Measurements from ENCODE around the gene ADGRA1.

ADGRA1 gene

DNA sequence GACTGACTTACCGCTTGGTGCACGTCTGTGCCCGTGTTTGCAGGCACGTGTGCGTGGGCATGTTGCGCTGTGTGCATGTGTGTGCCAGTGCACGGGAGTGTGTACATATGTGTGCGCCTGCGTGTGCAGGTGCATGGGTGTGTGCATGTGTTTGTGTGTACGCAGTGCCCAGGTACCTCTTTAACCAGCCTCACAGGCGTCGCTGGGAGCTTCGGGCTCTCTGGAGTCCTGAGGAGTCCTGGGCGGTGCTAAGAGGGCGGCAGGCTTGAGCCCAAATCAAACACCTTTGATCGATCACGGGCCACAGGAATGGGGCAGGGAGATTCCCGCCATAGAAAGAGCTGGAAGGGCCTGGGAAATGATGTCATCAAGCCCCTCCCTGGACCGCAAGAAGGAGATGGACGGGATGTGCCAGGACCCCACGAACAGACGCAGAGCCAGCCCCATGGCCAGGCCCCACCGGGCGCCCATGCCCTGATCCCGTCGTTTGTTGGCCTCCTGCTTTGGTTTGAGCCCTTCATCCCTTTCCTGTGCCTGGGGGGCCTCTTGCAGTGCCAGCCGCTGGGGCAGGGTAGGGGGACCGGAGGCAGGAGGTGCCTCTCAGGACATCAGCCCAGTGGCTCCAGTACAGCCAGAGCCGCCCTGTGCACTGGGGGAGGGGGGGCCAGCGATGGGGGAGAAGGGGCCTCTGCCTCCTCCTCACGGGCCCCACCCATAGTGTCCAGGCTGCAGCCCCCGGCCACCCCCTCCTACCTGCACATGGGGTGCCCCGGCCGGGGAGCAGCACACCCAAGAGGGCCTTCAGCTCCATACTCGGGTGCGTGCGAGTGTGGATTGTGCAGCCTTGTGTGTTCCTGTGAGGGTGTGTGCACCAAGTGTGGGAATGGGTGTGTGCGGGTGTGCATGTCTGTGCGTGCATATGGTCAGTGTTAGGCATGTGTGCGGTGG, 78.1 kb downstream of the ADGRA1 start:
- TF ChIP-seq, protein P1, sequence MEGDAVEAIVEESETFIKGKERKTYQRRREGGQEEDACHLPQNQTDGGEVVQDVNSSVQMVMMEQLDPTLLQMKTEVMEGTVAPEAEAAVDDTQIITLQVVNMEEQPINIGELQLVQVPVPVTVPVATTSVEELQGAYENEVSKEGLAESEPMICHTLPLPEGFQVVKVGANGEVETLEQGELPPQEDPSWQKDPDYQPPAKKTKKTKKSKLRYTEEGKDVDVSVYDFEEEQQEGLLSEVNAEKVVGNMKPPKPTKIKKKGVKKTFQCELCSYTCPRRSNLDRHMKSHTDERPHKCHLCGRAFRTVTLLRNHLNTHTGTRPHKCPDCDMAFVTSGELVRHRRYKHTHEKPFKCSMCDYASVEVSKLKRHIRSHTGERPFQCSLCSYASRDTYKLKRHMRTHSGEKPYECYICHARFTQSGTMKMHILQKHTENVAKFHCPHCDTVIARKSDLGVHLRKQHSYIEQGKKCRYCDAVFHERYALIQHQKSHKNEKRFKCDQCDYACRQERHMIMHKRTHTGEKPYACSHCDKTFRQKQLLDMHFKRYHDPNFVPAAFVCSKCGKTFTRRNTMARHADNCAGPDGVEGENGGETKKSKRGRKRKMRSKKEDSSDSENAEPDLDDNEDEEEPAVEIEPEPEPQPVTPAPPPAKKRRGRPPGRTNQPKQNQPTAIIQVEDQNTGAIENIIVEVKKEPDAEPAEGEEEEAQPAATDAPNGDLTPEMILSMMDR (IDR thresholded peaks at IDR 0.05; ENCODE audit: low read depth, low read length): no peak
- DNase-seq (ENCODE audit: extremely low read depth, low read depth): no peak

DNA sequence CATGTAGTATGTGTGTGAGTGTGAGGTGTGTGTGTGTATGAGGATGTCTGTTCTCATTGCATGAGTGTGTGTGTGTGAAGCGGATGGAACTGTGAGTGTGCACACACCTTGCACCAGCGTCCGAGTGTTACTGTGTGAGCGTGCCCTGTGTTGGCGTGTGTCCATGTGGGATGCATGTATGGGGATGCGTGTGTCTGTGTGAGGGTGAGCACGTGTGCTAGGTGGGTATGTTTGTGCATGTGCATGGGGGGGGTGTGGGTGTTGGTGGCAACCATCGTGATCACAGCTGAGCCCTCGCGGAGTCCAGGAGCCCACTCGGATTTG, 78.7 kb downstream of the ADGRA1 start:
- TF ChIP-seq, protein P1 (IDR thresholded peaks at IDR 0.05; ENCODE audit: low read depth, low read length): no peak
- no peak for DNase-seq (ENCODE audit: extremely low read depth, low read depth)

DNA sequence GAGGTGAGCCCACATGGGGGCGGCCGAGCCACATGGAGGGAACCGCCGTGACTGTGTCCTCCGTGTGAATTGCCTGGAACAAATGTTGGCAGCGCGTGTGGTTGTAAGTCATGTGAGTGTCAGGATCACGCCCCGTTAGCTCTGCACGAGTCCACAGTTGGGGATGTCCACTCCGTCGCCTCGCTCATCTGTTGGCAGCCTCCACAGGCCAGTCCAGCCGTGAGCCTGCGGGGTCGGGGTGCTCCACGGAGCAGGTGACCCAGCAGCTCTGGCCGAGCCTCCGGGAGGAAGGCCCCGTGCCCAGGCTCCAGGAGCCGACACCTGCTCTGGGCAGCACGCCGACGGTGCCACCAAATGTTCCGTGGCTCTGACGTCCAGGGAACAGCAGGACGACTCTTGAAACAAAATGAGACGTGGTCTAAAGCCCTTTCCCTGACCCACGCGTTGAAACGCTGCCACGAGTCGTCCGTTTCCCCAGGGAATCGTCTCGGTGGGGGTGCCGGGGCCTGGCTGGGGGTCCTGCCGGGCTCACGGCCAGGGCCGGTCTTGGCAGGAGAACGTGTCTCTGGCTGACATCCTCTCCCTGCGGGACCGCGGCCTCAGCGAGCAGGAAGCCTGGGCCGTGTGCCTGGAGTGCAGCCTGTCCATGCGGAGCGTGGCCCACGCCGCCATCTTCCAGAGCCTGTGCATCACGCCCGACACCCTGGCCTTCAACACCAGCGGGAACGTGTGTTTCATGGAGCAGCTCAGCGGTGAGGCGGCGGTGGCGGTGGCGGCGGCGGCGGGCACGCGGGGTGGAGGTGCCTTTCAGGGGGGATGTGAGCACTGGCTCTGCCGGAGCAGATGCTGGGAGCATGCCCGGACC, 79.3 kb downstream of the ADGRA1 start:
- TF ChIP-seq, protein P1 (IDR thresholded peaks at IDR 0.05; ENCODE audit: low read depth, low read length): no peak
- DNase-seq (ENCODE audit: extremely low read depth, low read depth): no peak

DNA sequence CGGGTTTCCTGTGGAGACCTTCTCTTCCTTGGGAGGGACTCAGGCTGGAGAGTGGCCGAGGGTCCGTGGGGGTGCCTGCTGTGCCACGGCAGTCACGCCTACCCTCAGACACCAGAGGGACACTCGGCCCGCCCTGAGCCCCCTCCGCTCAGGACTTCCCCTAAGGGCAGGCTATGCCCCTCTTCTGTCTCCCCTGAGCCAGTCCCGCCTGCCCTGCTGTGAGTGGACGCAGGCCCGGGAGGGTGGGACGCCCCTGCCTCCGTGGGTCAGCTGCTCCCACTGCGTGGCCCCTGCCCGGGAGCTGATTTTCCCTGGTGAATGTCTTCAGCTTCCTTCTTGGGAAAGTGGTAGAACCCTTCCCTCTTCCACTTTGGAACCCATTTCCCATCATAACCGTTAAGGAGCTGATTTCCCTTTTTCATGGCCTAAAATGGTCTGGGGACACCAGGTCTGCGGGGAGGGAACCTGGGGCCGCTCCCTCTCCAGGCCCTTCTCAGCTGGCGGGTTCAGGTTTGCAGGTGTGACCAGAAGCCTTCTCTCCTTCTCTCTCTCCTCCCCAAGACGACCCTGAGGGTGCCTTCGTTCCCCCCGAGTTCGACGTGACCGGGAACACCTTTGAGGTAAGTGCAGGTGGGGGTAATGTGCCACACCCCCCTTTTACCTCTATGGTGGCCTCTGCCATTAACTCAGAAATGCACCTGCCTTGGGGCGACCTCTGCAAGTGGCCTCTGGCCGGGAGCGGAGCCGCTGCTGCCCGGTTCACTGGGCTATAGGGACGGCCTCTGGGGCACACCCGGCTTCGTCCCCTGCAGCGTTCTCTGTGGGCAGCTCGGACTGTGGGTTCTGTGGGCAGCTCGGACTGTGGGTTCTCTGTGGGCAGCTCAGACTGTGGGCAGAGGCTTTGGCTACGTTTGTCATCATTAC, 80.2 kb downstream of the ADGRA1 start:
- TF ChIP-seq, protein P1 (IDR thresholded peaks at IDR 0.05; ENCODE audit: low read depth, low read length): no peak

DNA sequence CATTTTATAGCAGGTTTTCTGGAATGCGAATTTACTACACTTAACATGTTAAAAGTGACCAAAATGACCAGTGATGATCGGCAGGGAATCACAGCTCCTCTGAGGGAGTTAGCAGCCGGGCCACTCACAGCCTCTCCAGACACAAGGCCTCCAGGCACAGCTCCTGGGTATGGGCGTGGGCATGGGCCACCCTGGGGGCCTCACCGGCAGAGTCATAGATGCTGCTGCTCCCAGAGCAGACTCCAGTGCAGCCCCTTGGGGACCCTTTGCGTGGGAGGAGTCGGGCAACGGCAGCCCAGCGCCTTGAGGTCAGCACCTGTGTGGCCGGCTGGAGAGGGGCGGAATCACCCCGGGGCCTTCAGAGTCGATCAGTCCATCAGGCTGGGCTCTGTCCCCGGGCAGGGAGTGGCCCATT, 80.9 kb downstream of the ADGRA1 start:
- TF ChIP-seq, protein P1 (IDR thresholded peaks at IDR 0.05; ENCODE audit: low read depth, low read length): no peak
- DNase-seq (ENCODE audit: extremely low read depth, low read depth): no peak

More for the DNA sequence above, 80.2 kb downstream of the ADGRA1 start:
- no peak for DNase-seq (ENCODE audit: extremely low read depth, low read depth)

DNA sequence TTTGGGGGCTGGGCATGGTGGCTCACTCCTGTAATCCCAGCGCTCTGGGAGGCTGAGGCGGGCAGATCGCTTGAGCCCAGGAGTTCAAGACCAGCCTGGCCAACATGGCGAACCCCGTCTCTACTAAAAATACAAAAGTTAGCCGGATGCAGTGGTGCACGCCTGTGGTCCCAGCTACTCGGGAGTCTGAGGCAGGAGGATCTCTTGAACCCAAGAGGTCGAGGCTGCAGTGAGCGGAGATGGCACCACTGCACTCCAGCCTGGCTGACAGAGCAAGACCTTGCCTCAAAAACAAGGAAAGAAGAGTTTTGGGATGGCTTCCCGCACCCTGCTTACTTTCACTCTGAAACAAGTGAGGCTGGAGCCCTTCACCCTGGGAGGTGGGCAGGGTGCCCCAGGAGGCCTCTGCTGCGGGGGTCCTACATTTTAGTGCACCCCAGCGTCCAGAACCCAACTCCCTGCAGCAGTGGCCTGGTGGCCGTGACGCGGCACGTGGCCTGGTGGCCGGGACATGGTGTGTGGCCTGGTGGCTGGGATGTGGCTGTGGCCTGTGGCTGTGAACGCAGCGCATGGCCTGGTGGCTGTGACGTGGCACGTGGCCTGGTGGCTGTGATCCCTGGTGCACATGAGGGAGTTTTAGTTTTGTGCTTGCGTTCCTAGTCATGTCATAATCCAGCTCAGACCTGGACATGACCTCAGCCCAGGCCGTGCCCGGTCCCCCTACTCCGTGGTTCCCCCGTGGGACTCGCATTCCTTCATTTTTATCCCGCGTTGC, 81.6 kb downstream of the ADGRA1 start:
- no peak for DNase-seq (ENCODE audit: extremely low read depth, low read depth)
- TF ChIP-seq, protein P1 (IDR thresholded peaks at IDR 0.05; ENCODE audit: low read depth, low read length): no peak
